LNCaP clone FGC (cell line): ENCODE results near the gene RCN1.
"Not testable (repeated sequence)": the region's sequence is repeated elsewhere in the genome, so short reads cannot be mapped to it uniquely, and the experiment has no call there.

ENCODE experiments used
- DNase-seq: peaks from one replicate; pipeline ENCODE4 v3.0.0-alpha.2; 2011; ENCODE audit warnings: low read depth
- H3K4me3 ChIP-seq: 2 replicates; pipeline ENCODE4 v1.5.1; 2011; ENCODE audit warnings: mild to moderate bottlenecking, low read depth, low read length, control low read depth
- CTCF ChIP-seq: IDR thresholded peaks from 2 replicates; pipeline ENCODE4 v1.5.1; 2012; ENCODE audit warnings: mild to moderate bottlenecking; ENCODE audit not compliant: control insufficient read depth, insufficient read depth; ENCODE audit errors: extremely low read depth

Gene RCN1

GRCh38 chr11:32053151-32053888 lies 37.6 kb upstream of the RCN1 start:
- no peak for TF ChIP-seq CTCF
- no peak overlapping the region for H3K4me3 ChIP-seq
- DNase-seq: no peak

GRCh38 chr11:32055861-32056260 lies 35.0 kb upstream of the RCN1 start:
- no peak for DNase-seq
- no peak overlapping the region for H3K4me3 ChIP-seq
- no peak for TF ChIP-seq CTCF

- TF ChIP-seq CTCF: no peak
- no peak for DNase-seq
Observed at GRCh38 chr11:32056438-32056837, 34.4 kb upstream of the RCN1 start.

GRCh38 chr11:32059686-32060462 lies 31.0 kb upstream of the RCN1 start:
- no peak for DNase-seq
- TF ChIP-seq CTCF: no peak
- no peak overlapping the region for H3K4me3 ChIP-seq

More at GRCh38 chr11:32056438-32056837, 34.4 kb upstream of the RCN1 start:
- no peak overlapping the region for H3K4me3 ChIP-seq

GRCh38 chr11:32062540-32062939 lies 28.3 kb upstream of the RCN1 start:
- no peak for DNase-seq
- no peak for TF ChIP-seq CTCF
- no peak overlapping the region for H3K4me3 ChIP-seq

GRCh38 chr11:32063031-32063430 lies 27.8 kb upstream of the RCN1 start:
- not testable (repeated sequence) for H3K4me3 ChIP-seq, DNase-seq

GRCh38 chr11:32065865-32066629 lies 24.8 kb upstream of the RCN1 start:
- no peak overlapping the region for H3K4me3 ChIP-seq
- DNase-seq: no peak

More at GRCh38 chr11:32065865-32066629, 24.8 kb upstream of the RCN1 start:
- TF ChIP-seq CTCF: no peak
